Ammon's horn (tissue), 1 donor: Measurements from ENCODE around the gene KLHL28.

Experiments used
- DNase-seq: peaks from one replicate; pipeline ENCODE4 v3.0.0-alpha.2; 2016; ENCODE audit warnings: low spot score

The KLHL28 gene

DNA sequence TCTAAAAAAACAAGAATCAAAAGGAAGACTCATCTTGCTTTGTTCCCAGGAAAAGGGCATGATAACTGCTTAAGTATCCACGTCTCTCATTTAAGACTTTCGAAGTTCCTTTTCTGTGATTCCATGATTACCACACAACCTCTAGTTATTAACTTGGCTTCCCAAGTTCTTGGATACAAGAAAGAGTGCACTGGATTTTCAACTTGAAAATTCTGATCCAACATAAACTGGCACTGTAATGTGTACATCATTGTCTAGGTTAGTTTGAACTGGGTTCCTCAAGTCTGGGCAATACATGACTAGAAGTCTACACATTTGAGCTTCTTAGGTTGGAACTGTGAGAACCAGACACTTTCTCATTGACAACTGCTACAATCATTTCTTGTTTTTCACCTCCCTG lies 1.6 kb downstream of the KLHL28 start:
- DNase-seq = no peak

DNA sequence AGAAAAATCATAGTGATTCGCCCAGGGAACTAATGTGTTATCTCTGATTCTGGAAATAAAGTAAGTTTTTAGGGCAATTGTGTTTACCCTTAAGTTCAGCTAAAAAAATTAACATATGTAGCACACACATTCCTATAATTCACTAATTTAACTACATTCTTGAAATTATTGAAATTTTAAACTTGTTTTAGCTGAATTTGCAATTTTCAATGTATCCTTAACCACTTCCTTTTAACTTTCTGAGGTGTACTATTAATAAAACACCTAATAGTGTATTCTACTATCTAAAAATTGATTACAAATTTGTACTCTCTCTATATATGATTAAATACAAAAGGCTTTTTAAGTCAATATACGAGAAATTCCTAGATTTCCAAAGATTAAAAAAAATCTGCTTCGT lies 2.2 kb downstream of the KLHL28 start:
- no peak for DNase-seq

GRCh38 chr14:44956866-44957265 lies 4.9 kb downstream of the KLHL28 start:
- no peak for DNase-seq

DNA sequence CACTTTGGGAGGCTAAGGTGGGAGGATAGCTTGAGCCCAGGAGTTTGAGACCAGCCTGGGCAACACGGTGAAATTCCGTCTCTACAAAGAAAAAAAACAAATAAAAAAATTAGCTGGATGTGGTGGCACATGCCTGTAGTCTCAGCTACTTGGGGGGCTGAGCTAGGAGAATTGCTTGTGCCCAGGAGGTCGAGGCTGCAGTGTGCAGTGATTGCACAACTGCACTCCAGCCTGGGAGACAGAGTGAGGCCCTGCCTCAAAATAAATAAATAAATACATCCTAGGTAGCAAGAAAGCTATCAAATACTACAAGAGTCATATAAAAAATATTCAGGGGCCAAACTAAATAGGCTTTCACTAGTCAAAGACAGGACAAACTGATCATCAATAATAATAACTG lies 6.2 kb downstream of the KLHL28 start:
- no peak for DNase-seq

DNA sequence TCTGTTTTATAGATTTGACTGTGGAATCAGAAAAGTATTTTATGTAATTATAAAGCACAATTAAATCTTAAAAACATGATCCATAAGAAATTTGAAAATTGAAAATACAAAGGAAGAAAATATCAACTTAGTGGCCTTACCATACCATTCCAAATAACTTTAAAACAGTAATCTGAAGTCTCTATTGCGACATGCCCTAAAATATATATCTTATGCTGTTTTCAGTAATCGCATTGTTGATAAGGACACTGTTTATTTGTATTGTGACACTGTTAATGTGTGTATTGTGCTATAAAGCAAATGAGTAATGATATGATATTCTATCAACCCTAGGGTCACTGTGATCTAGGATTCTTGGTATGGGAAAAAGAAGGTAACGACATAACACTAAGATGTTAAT lies 7.0 kb downstream of the KLHL28 start:
- no peak for DNase-seq

DNA sequence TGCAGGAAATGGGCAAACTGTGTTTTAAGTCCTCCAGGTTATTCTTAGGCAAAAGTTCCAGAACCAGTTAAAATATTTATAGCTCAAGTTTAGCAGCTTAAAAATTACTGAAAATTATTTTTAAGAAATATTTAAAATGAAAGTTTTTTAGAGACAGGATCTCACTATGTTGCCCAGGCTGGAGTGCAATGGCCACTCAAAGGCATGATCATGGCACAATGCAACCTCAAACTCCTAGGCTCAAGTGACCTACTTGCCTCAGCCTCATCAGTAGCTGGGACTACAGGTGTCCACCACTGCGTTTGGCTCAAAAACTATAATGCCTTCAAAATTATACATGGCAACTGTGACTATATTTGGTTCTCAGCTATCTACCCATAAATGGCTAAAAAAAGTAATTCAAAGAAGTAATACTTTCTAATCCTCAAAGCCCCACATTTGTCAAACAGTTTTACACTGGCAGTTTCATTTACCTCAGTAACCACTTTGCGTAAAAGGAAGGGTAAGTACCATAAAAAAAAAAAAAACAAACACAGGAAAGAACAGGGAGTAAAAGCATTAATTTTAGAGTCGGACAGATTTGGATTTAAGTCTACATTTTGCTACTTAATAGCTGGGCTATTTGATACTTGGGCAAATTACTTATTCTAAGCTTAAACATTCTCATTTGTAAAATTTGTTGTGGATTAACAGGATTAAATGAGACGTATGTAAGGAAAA lies 9.2 kb downstream of the KLHL28 start:
- no peak for DNase-seq

- DNase-seq = no peak
Observed at GRCh38 chr14:44951051-44951450, 10.7 kb downstream of the KLHL28 start.

- DNase-seq = peak; percentile 5
Observed at GRCh38 chr14:44945264-44945663, 16.5 kb downstream of the KLHL28 start.

- no peak for DNase-seq
Observed at GRCh38 chr14:44944107-44944506, 17.6 kb downstream of the KLHL28 start.

GRCh38 chr14:44942436-44942835 lies 19.3 kb downstream of the KLHL28 start:
- DNase-seq = no peak

DNA sequence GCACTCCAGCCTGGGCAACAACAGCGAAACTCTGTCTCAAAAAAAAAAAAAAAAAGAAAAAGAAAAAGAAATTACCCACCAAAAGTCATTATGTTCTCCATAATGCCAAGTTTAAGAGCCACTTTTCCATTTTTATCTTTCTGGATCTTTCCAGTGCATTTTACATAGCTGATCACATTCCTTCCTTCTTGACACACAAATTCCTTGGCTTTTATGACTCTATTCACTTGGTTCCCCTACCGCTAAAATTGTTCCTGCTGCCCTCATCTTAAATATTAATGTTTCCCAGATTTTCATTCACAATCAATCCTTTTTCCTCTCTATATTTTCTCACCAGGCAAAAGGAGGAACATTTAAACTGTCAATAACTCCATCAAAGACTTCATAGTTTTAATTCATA lies 20.2 kb downstream of the KLHL28 start:
- DNase-seq = no peak

DNA sequence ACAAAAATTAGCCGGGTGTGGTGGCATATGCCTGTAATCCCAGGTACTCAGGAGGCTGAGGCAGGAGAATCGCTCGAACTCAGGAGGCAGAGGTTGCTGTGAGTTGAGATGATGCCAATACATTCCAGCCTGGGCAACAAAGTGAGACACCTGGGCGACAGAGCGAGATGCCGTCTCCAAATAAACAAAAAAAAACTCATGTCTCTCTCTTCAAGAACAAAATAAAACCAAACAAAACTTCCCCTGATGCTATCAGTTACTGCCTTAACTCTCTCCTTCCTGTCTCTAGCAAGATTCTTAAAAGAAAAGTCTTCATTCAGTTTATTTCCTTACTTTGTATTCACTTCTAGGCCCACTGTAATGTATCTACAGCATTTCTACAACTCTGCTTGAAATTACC lies 20.8 kb downstream of the KLHL28 start:
- DNase-seq = no peak

- DNase-seq = no peak
Observed at GRCh38 chr14:44940211-44940610, 21.5 kb downstream of the KLHL28 start.

GRCh38 chr14:44937547-44937946 lies 24.2 kb downstream of the KLHL28 start:
- no peak for DNase-seq

- DNase-seq = no peak
Observed at GRCh38 chr14:44935155-44935554, 26.6 kb downstream of the KLHL28 start.

DNA sequence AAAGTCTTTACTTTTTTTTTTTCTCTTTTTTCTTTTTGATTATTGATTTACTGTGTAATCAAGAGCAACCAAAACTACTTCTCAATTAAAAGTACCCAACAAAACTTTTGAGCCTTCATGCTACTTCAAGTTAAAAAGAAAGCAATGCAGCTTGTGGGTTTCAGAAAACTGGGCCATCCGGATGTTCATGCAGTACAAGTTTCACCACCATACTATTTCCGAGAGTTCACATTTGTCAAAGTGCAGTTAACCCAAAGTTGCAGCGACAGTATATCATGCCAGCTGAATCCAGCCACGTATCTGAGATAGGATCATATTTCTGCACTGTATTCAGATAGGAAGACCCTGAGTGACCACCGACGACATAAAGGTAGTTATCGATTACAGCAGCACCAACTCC lies 33.0 kb downstream of the KLHL28 start:
- no peak for DNase-seq

- DNase-seq = no peak
Observed at GRCh38 chr14:44914849-44915248, 46.9 kb downstream of the KLHL28 start.

GRCh38 chr14:44912041-44912869 lies 49.5 kb downstream of the KLHL28 start:
- no peak for DNase-seq

DNA sequence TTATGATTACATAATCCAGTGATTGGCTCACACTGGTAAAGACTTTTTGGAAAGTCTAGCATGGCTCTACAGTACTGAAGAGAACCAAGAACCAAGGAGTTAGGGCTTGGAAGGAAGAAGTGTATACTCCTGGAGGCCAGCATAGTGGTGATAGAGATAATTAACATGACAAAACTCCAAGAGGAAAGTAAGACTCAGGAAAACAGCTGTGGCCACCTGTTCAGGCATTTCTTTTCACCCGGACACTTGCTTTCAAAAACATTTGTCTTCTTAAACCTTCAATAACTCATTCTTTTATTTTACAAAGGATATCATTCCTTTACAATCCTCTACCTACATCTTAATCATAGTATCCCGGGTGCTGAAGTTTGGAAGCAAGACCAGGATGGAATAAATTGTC lies 50.9 kb downstream of the KLHL28 start:
- DNase-seq = no peak

DNA sequence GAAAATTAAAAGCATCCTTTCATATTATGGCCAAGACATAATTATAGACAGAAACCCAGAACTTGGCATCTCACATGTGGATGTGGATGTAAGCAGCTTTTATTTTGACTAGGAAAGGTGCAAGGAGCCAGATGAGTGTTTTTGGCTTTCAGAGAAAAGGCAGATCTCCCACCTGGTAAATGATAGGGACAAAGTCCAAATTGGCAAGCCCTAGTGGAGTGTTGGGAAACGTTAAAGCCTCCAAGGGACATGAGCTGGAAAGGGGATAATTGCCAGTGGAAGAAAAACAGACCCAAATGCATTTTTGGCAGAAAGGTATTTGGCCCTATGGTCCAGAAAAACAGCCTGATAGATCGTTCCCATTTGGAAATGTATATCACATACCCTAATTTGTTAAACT lies 60.1 kb downstream of the KLHL28 start:
- no peak for DNase-seq

- DNase-seq = no peak
Observed at GRCh38 chr14:44898551-44898950, 63.2 kb downstream of the KLHL28 start.

DNA sequence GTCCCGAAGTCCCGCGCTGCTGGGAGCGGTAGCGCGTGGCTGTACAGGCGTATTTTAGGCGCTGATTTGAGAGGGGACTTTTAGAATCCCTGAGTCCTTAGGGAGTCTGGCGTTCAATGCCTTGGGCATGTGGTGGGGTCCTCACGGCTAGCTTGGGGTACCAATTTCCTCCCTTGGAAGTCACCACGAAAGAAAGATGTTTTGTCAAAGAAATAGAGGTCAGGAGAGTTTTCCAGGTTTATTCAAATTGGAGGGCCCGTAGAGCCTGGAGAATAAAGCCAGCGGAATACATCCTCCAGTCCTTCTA lies 63.9 kb downstream of the KLHL28 start:
- DNase-seq = no peak

DNA sequence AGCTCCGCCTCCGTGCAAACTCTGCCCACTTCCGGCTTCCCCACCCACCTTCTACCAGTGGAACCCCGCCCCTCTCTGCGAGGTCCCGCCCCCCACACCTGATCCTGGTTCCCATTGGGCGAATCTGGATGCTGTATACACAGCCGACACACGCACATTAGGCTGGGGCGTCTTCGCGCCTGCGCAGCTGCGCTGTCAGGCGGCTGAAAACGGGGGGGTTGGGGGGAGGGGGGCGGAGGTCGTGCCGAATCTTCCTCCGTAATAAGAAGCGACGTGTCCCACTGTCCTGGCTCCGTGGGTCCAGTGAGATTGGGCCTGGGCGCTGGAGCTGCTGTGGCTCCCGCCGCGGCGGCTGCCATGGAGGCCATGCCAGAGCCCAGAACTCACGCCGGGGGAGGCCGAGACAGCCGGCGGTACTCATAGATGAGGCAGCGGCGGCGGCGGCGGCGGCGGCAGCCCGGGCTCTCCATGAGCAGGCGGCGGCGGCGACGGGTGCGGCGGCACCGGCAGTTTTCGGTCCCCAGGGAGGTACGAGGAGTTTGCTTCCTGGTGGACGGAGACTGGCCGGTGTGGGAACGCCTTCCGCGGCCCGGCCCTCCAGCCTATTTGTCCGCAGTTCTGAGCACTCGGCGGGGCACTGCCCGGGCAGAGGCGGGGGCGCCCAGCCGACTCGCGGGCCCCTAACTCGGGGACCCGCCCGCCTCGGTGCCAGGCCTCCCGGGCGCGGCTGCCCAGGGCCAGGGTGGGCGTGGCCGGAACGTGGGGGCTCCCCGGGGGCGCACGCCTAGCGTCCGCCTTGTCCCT lies 64.5 kb downstream of the KLHL28 start:
- DNase-seq = peak; percentile 98
